CD4-positive, alpha-beta T cell treated with Interleukin-6 at 100 ng/mL for 8 hours (primary cell): ENCODE results near the gene TCP10L.
"Not testable (repeated sequence)": the region's sequence is repeated elsewhere in the genome, so short reads cannot be mapped to it uniquely, and the experiment has no call there.

Source experiments
- DNase-seq: peaks from one replicate; pipeline ENCODE4 v3.0.0-alpha.2; 2020; ENCODE audit warnings: mixed read lengths, low spot score

Gene TCP10L

DNA sequence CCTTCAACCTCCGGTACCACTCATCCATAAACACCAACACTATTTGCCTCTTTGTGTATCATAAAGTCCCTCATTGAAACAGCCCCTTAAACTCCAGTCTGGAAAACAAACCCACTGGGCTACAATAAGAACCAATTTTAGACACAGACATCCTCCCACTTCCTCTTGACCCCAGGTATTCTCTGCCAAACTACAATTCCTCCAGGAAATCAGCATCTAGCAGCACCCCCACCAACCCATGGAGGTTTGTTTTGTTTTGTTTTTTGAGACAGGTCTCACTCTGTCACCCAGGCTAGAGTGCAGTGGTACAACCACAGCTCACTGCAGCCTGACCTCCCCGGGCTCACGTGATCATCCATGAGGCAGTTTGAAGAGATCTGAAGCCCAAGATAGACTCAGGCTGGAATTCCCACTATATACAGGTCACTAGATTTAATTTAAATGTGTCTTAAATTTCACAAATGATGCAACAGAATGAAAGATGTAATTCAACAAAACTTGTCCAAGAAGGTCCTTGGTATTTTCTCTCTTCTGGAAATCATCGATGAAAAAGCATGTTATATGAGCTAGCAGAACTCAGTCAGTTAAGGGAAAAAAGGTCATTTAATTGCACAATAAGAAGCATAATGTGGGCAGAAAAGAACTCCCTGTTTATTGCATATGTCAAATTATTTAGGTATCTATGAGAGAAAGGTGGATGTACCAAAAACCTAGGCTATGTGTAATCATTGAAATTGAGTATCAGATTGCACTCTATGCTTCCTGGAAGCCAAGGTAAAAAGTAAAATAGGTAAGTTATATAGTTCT lies 30.3 kb downstream of the TCP10L start:
- no peak for DNase-seq

DNA sequence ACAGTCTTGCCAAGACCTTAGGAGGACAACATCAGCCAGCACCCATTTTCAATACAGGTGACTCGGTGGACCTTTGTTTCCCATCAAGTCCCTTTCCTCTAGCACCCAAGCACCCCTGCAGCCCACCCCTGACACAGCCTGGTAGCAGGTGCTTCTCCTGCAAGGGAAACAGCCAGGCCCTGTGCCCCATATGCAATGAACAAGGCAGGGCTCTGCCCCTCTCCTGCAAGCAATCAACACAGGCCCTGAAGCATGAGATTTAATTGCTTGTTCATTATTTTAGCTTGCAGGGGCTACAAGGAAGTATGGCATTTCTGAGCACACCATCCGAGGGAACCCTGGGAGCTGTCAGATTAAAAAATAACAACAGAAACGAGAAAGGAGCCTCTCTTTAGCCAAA lies 35.4 kb downstream of the TCP10L start:
- no peak for DNase-seq

DNA sequence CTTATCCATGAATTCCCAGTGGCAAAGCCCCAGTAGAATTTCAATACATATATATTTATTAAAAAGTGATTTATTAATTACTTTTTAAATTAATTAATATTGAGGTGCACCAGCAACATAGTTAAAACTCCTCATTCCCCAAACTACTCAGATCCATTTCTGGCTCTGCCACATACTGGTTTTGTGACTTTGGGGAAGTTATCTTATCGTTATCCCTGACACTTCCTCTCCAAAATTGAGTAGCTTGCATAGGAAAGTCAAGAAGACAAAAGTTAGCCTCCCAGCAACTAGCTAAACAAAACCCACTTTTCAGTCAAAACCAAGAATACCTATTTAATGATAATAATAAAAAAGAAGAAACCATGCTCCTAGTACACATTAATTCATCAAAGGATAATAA lies 35.9 kb downstream of the TCP10L start:
- DNase-seq, result no peak

DNA sequence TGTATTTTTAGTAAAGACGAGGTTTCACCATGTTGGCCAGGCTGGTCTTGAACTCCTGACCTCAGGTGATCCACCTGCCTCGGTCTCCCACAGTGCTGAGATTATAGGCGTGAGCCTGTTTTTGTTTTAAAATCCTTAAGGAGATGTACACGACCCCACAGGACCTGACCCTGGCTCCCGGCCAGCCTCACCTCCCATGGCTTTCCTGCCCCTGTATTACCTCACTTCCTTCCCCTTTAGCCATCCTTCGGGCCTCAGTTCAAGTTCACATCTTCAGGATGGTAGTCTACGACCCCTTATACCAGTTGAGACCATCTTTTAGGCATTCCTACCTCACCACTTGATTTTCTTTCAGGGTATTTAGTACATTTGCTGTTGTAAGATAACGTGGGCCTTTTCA lies 36.3 kb downstream of the TCP10L start:
- DNase-seq, result no peak

DNA sequence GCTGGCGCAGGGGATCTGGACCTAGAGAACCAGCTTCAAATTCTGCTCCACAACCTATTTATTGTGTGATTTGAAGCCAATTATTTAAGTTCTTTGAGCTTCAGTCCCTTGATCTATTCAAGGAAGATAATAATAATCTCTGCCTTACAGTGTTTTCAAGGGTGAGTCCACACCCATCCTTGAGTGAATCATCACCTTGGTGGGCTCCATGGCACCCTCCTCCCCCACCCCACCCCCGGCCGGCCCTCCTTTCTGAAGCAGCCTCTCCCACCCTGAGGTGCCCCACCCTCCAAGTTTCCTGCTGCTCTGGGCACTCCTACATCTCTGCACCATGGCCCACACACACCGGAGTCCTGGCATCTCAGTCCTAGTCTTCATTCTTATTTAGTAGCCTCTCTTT lies 38.3 kb downstream of the TCP10L start:
- DNase-seq, result no peak

DNA sequence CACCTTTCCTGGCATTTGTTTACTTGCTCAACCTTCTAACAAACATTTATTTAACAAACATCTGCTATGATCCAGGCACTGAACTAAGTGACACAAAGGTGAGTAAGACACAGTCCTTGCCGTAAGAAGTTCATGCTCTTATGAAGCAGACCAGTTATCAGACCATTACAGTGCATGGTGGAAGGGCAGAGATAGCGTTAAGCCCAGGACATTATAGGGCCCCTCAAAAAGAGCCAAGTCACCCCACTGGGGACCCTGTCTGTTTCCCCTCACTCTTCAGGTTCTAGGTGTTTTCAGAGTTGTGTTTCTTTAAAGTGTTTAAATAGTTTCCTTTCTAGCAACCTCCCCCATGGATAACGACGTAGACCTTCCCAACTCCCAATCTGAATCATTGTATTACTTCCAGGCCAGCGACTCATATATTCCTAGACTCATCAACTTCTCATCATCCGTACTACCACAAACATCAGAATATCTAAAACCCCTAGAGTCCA lies 39.3 kb downstream of the TCP10L start:
- DNase-seq, result no peak

DNA sequence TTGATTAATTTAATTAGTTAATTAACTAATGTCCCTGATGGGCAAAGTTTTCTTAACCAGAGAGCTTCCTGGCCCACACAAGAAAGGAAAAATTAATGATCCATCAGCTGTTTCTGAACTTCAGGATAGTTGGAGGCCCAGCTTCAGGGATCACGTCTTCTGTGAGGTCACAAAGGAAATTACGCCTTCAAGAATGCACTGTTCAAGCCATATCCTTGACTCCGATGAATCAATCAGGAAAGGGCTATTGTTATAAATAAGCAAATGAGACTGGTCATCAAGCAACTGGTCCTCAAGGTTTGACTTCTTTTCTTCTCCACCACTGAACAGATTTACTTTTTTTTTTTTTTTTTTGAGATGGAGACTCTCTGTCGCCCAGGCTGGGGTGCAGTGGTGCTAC lies 40.6 kb downstream of the TCP10L start:
- no peak for DNase-seq

DNA sequence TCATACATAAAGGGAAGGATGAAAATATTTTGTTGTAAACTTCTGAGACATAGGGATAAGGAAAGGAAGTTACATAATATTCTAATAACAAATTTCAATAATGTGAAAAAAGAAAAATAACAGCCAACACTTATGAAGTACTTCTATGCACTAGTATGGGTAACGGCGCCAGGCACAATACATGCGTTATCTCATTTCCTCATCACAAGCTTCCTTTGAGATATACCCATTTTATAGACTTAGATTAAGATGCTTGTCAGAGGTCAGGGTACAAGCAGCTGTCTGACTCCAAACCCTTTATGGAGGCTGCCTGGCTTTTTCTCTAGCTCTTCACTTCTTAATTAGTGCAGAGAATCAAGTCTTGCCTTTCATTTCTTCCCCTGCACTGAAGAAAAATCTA lies 41.3 kb downstream of the TCP10L start:
- DNase-seq, result no peak

DNA sequence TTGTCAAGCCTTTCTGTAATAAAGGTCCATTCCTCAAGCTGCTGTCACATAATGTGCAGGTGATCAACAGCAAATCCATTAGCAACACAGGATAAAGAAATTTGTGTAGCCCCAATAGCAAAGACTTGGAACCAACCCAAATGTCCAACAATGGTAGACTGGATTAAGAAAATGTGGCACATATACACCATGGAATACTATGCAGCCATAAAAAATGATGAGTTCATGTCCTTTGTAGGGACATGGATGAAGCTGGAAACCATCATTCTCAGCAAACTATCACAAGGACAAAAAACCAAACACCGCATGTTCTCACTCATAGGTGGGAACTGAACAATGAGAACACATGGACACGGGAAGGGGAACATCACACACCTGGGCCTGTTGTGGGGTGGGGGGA lies 42.3 kb downstream of the TCP10L start:
- DNase-seq, result not testable (repeated sequence)

DNA sequence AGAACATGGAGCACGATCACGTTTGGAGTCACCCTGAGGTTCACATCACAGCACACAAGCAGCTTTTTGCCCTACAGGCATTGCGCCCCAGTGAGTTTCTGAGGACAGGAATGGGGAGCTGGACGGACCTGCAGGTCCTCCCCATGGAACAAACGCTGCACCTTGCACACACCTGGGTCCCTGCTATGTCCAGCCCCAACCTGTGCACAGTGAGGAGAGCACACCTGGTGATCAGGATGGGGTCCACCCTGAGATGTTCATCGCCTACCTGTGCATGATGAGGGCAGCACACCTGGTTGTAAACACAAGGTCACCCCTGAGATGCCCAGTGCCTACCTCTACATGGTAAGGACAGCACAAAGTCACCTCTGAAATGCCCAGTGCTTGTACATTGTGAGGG lies 45.9 kb downstream of the TCP10L start:
- DNase-seq, result no peak

DNA sequence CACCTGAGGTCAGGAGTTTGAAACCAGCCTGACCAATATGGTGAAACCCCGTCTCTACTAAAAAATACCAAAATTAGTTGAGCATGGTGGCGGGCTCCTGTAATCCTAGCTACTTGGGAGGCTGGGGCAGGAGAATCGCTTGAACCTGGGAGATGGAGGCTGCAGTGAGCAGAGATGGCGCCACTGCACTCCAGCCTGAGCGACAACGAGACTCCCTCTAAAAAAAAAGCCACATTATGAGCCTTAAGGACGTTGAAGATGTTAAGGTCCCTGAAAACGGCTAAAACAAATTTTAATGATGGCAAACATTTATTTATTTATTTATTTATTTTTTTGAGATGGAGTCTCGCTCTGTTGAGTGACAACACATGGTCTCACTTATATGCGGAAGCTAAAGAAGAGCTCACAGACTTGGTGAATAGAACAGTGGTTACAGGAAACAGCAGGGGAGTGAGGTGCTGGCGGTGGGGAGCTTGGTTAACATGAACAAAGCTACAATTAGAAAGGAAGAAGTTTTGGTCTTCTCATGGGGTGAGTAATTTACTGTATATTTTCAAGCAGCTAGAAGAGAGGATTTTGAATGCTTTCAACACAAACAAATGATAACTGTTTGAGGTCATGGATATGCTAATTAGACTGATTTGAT lies 47.1 kb downstream of the TCP10L start:
- peak; percentile 34 for DNase-seq

DNA sequence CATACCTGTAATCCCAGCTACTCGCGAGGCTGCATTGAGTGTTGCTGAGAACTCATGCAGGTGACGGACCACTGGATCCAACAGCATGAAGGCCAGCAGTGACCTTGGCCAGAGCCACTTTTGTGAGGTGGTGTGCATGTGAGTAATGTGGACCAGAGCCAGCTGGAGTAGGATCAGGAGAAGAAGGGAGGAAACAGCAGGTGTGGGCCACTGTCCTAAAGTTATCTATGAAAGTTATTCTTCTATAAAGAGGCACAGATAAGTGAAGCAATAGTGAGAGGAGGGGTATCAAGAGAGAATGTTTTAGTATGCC lies 47.8 kb downstream of the TCP10L start:
- no peak for DNase-seq

DNA sequence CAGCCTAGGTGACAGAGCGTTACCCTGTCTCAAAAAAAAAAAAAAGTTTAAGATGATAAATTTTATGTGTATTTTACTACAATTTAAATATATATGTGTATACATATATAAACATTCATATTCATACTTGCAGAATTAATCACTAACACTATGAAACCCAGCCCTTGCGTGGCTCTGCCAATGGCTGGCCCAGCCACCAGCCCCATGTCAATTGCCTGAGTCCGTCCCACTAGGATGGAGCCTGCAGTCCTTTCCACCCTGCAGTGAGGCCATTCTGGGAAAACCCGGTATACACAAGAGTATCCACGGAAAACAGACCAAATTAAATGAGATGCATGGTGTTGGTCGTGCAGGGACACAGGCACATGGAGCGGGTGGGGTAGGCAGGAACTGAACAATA lies 49.7 kb downstream of the TCP10L start:
- DNase-seq, result no peak

DNA sequence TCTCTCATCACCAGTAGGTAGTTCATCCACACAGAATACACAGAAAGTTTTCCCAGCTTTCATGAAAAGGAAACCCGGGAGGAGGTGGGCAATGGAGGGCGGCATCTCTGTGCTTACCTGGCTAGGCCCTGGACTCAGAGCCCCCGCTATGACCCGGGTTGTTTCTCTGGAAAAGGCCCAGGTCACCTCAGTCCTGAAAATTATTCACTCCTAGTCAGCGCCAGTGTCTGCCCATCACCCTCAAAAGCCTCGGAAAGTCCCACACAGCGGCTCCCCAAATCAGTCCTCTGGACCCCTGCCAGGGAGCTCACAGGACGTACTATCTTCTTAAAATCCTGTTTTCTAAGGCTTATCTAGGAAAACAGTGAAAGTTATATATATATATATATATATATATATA lies 51.2 kb downstream of the TCP10L start:
- no peak for DNase-seq

DNA sequence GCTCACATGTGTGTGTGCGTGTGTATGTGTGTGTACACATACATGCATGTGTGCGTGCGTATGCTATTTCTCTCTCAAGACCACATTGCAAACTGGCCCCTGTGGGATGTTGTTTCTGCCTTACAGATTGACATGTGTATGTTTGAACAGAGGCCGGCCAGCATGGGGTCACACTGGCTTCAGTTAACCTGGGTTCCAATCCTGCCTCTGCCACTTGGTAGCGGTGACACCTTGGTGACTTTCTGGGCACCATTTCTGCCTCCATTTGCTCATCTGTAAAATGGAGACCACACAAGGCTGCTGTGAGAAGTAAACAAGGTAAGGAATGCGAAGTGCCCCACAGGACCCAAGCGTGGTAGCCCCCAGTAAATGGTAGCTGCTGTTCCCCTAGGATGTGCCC lies 51.7 kb downstream of the TCP10L start:
- no peak for DNase-seq

DNA sequence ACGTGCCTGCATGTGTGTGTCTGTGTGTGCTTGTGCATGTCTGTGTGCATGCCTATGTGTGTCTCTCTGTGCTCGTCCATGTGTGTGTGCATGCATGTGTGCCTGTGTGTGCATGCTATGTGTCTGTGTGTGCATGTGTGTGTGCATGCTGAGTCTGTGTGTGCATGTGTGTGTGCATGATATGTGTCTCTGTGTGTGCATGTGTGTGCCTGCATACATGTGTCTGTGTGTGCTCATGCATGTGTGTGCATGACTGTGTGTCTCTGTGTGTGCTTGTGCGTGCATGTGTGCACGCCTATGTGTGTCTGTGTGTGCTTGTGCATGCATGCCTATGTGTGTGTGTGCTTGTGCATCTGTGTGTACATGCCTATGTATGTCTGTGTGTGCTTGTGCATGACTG lies 52.3 kb downstream of the TCP10L start:
- no peak for DNase-seq

DNA sequence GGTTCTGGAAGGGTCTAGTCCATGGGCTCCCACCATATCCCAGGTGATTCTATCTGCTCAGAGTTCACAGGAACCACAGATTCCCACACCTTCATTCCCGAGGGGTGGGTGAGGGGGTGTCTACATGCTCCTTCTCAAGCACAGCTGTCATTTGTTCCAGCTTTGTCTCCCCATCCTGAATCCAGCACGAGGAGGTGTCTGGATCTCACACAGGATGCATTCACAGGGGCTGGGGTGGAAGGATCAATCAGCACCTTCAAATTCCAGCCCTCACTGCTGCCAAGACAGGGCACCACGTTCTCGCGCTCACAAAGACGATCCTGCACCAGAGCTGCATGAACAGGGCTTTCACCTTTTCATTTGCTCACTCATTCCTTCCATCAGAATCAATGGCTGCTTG lies 52.7 kb downstream of the TCP10L start:
- no peak for DNase-seq

DNA sequence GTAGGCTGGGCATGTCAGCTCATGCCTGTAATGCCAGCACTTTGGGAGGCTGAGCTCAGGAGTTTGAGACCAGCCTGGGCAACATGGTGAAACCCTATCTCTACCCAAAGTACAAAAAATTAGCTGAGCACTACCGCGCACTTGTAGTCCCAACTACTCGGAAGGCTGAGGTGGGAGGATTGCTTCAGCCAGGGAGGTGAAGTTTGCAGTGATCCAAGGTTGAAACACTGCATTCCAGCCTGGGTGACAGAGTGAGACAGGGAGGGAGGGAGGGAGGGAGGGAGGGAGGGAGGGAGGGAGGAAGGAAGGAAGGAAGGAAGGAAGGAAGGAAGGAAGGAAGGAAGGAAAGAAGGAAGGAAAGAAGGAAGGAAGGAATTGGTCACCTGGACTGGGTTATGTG lies 53.8 kb downstream of the TCP10L start:
- not testable (repeated sequence) for DNase-seq

DNA sequence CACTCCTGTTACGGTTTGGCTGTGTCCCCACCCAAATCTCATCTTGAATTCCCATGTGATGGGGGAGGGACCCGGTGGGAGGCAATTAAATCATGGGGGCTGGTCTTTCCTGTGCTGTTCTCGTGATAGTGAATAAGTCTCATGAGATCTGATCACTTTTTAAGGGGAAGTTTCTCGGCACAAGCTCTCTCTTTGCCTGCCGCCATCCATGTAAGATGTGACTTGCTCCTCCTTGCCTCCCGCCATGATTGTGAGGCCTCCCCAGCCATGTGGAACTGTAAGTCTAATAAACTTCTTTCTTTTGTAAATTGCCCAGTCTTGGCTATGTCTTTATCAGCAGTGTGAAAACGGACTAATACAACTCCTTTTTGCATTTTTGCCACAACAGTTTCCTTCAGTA lies 54.5 kb downstream of the TCP10L start:
- not testable (repeated sequence) for DNase-seq

DNA sequence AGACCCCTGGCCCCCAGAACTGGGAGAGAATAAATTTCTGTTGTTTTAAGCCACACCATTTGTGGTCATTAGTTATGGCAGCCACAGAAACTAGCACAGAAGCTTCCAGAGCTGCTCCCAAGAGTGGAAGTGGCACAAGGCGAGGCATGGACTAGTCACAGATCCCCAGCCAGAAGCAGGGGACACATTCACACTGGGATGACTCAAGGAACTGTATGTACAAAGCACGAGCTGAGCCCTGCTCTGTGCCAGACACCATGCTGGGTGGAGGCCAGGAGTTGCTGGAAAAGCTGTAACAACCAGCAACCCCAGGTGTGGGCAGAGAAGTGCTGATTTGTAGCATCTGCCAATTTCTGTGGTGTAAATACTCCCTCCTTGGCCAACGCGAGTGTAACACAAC lies 55.6 kb downstream of the TCP10L start:
- DNase-seq, result no peak

DNA sequence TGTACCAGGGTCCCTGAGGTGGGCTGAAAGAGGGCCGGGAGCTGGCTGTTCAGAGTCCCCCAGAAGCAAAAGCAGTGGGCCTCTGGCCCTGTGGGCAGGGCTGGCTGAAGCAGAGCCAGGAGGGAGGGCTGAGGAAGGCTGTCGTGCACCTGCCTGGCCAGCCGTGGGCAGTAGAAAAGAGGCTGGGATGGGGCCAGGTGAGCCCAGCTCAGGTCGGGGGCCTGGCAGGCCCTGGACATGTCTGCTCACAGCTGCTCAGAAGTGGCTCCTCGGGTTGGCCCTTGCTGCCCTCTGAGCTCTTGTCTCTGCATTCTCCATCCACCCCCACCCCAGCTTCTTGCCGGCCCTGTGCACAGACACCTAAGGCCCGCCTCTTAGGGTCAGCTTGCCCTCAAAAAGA lies 60.0 kb downstream of the TCP10L start:
- DNase-seq, result no peak

DNA sequence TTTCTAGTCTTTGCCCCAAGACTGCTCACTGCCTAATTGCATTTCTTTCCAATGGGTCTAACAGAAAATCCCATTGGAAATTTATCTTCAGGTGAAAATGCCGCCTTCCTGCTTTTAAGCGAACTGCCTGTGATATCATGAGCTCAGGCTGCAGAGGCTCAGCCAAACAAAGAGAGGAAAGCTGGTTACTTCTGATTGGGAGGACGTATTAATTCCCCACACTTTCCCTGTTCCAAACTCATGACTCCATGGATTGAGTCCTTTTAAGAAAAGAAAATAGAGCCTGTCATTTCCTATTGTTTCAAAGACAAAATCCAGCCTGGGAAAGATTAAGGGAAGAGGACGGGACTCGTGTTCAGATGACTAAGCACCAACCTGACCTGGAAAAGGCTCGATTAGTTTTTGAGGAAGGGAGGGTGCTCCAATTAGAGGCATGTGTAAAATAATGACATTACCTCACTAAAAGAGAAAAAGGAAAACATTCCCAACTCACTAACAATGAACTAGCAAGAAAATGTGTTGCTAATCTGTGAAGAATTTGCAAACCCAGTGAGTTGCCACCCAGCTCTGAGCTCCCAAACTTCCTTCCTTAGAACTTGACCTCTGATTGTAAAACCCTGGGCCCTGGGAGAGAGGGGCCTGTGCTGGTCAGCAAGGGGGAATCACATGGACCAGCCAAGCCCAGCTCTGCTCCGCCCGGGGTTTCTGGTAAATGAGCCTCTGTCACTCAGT lies 61.2 kb downstream of the TCP10L start:
- DNase-seq, result no peak
